HG02610 (cell line): ENCODE data around the gene CLEC11A.
"Not testable (repeated sequence)": the region's sequence is repeated elsewhere in the genome, so short reads cannot be mapped to it uniquely, and the experiment has no call there.

Source experiments
- ATAC-seq: cut with Tn5 transposase; IDR thresholded peaks from one replicate; pipeline ENCODE4 v1.9.1; 2021; ENCODE audit warnings: mild to moderate bottlenecking, moderate library complexity; ENCODE audit not compliant: unreplicated experiment

Gene CLEC11A

DNA sequence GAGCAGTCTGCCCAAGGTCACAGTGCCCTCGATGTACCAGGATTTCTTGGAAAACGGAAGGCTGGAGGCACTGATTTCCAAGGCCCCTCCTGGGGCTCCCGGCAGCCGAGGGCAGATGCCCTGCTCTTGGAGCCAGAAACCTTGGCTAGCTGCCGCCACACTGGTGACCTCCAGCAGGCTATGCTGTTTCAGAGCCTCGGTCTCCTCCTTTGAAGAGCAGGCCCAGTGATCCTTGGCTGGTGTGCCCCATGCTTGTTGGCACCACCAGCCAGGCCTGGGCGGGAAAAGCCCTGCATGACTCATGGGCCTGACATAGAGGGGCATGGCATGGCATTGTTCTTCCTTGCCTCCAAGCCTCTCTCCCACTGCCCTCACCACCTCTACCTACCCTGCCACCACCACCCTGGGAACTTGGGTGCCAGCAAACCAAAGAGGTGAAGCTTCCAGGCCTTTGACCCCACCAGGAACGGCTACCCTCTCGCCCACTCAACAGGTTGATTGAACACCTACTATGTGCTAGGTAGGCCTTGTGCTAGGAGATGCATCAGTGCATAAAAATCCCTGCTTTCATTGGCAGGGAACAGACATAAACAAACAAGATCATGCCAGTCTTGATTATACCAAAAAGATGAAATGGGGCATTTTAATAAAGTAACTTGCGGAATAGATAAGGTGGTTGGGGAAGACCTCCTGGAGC is 1.6 kb upstream of the CLEC11A start:
- no peak for ATAC-seq

DNA sequence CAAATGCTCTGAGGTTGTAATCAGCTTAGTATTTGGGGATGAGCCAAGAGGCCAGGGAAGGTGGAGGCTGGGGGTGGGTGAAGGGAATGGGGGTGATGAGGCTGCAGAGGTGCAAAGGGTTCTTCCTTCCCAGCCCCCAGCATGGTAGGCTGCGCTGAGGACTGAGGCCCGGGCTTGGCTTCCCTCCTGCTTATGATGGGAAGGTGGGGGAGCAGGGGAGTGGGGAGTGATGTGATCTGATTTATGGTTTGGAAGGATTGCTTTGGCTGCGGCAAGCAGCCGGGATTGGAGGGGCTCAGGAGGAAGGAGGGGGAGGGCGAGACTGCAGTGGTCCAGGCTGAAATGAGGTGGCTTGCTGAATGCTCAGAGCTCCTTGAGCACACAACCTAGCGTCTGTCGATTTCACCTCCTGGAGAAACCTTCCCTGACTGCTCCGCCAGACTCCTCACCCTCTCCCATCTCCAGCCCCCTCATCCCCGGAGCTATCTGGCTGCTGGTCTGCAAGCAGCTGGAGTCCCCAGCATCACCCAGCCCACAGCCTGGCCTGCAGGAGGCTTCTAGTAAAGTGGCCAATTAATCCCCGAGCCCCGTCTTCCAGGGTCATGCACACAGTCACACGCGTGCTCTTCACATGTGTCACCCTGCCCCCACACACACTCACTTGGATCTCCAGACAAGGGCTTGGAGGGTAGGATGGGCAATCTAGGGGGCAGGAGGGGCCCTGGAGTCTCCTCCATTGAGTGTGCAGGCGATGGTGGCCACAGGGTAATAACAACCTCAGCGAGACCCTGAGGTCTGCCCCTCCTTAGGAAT is 757 bp upstream of the CLEC11A start:
- ATAC-seq = no peak

DNA sequence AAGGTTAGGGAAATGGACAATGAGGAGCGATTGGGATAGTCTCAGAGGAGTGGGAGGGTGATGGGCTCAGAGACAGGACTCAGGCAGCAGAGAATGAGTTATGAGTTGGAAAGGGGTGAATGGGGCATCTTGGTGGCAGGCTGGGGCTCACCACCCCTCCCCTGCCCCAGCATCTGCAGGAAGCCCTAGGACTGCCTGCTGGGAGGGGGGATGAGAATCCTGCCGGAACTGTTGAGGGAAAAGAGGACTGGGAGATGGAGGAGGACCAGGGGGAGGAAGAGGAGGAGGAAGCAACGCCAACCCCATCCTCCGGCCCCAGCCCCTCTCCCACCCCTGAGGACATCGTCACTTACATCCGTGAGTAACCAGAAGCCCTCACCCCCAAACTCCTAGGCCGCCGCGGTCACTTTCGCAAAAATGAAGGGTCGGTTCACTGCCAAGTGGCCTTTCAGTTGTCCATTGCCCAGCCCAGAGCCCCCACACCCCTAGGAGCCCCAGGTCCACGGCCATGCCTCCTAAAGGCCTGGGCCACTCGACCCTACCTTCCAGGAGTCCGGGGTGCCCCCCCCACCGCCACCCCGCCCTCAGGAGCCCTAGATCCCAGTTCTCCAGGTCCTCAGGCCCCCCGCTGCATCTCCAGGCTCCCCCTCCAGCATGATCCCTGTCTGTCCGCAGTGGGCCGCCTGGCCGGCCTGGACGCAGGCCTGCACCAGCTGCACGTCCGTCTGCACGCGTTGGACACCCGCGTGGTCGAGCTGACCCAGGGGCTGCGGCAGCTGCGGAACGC is 764 bp downstream of the CLEC11A start:
- no peak for ATAC-seq

DNA sequence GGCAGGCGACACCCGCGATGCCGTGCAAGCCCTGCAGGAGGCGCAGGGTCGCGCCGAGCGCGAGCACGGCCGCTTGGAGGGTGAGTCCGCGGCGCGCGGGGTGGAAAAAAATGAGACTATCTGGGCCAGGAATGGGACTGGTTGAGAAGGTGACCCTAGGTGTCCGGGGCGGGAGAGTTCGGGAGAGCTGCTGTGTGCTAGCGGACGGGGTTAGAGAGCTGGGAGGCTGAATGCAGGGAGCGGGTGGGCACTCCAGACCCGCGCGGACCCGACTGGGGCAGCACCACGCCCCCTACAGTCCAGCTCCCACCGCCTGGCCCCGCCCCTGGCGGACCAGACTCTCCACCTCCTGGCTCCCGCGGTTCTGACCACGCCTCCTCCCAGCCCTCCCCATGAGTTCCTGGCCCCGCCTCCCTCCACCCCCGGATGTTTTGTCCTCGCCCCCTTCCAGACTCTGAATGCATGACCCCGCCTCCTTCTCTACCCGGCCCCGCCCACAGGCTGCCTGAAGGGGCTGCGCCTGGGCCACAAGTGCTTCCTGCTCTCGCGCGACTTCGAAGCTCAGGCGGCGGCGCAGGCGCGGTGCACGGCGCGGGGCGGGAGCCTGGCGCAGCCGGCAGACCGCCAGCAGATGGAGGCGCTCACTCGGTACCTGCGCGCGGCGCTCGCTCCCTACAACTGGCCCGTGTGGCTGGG is 1.5 kb downstream of the CLEC11A start:
- ATAC-seq = no peak

DNA sequence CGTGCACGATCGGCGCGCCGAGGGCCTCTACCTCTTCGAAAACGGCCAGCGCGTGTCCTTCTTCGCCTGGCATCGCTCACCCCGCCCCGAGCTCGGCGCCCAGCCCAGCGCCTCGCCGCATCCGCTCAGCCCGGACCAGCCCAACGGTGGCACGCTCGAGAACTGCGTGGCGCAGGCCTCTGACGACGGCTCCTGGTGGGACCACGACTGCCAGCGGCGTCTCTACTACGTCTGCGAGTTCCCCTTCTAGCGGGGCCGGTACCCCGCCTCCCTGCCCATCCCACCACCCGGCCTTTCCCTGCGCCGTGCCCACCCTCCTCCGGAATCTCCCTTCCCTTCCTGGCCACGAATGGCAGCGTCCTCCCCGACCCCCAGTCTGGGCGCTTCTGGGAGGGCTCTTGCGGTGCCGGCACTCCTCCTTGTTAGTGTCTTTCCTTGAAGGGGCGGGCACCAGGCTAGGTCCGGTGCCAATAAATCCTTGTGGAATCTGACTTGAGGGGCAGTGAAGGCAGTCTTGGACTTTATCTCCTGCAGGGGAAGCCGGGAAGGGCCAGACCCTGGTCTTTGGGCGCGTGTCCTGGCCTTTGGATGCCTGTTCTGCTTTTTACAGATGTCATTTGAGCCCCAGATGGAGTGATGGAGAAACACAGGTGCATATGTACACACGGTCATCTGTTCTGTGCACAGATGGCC is 2.2 kb downstream of the CLEC11A start:
- ATAC-seq = no peak

DNA sequence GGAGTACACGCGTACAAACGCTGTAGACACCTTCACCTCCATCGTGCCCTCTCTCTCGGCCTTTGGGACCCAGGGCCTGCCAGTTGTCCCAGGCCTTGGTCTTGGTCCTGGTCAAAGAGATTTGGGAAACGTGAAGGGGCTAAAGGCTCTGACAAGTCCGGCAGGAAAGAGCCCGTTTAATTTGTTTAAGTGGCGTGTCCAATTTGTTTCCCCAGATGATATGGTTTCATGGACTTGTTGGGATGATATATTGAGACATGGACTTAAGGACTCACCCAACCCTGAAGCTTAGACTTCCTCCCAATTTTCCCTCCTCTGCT is 2.7 kb downstream of the CLEC11A start:
- no peak for ATAC-seq

DNA sequence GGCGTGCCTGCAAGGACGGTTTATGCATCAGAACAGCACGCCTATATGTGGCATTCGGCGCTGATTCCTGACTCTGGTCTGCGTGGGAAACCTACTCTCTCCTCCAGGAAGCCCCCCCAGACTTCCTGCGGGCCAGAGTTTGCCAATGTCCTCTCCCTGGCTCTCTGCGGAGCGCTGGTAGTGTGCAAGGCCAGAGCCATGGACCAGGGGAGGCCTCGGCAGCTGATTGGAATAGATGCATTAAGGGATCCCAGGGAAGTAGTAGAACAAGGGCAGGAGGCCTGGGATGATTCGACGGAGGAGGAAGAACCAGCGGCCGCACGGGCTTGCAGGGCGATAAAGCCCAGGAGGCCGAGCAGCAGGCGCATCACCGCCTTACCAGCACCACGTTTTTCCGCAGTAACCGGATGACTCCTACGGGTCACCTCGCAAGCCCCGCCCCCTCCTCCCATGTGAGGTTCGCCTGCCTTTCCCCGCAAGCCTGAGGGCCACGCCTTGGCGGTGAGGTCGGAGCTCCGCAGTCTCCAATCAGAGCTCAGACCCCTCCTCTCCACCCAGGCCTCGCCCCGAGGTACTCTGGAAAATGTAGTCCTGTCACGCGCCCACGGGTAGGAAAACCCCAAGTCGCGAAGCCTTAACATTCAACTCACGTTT is 5.0 kb downstream of the CLEC11A start:
- ATAC-seq = no peak

DNA sequence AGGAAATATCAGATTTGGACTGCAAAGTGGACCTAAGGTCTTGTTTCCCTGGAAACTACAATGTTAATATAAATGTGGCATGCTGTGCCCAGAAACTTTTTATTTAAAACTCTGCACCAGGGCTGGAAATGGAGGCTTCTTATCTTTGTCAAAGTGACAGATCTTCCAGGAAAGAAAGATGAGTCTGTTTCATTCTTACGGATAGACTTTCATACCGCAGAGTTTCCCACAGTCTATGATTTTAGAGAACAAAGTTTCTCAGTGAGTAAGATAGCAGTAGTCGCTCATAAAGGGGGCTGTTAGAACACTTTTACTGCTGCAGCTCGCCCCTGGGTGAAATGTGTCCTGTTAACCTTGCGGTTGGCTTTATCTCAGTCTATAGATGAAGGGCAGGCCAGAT is 6.7 kb downstream of the CLEC11A start:
- ATAC-seq = no peak

DNA sequence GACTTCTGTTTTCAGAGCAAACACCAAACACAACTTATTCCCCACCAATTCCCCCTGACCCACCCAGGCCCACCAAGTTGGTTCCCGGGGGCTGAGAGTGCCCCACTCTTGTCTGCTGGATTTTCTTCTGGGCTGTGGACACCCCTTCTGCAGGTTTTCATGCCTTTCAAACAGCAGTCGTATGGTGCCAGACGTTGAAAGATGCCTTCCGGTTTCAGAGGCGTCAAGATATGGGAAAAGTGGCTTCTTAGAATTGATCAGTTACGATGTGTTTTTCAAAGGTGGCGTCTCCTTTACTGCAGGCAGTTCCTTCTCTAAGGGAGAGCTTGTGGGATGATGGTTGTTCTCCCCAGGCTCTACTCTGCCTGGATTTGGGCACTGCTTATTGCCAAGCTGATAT is 12.7 kb downstream of the CLEC11A start:
- ATAC-seq = no peak

DNA sequence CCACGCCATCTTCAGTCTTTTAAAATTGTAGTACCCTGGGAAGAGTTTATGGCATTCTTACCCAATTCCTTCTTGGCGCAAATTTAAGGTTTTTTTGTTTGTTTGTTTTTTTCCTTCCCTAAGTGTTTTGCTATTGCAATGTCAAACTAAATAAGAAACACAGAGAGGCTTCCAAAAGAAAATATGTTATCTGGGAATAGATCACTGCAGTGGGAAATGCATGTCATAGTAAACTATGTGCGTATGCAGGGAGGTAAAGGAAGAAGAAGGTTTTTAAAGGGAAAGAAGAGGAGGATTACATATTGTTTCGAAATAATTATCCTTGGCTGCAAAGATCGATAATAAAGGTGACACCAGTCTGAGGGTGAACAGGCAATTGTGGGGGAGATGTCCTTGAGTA is 13.2 kb downstream of the CLEC11A start:
- ATAC-seq = no peak

DNA sequence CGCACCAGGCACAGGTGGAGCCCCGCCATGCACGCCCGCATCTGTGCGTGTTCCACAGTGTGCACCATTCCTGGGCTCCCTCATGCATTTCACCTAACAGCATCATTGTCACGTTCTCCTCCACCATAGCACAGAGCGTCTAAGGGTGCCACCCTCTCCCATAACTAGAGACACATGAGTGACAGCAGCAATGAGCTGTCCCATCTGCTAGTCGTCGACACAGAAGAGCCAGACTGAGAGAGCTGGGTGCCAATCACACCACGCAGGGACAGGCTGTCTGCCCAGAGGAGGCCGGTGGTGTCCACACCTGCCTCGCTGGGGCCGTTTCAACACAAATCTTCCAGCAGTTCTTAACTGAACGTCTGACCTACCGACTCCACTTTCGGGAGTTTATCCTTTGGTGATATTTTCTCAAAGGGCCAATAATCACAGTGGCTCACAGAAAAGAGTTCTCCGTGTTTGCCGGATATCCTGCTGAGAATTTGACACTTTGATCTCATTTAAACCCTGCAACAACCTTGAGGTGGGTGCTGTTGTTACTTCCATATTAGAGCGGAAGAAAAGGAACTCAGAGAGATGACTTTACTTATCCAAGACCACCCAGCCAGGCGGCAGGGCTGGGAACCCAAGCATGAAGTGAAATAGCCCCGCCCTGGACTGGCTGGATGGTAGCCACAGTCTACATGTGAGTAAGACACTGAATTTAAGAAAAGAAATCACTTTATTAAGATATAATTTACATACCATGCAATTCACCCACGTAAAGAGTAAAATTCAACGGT is 16.2 kb downstream of the CLEC11A start:
- no peak for ATAC-seq

DNA sequence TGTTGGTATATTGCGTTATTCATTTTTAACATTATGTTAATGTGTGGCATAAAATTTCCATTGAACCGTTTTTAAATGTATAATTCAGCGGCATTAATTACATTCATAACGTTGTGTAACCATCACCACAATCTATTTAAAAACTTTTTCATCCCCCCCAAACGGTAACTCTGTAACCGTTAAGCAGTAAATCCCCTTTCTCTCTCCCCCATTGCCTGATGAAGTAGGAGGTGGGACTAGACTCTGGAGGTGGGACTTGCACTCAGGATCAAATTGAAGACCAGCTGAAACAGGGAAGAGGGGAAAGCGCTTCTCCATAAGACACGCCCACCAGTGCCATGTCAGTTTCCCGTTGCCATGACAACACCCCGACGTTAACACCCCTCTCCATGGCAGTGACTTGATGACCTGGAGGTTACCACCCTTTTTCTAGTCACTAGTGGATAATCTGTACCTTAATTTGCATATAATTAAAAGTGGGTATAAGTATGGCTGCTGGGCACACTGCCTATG is 16.8 kb downstream of the CLEC11A start:
- ATAC-seq = no peak

DNA sequence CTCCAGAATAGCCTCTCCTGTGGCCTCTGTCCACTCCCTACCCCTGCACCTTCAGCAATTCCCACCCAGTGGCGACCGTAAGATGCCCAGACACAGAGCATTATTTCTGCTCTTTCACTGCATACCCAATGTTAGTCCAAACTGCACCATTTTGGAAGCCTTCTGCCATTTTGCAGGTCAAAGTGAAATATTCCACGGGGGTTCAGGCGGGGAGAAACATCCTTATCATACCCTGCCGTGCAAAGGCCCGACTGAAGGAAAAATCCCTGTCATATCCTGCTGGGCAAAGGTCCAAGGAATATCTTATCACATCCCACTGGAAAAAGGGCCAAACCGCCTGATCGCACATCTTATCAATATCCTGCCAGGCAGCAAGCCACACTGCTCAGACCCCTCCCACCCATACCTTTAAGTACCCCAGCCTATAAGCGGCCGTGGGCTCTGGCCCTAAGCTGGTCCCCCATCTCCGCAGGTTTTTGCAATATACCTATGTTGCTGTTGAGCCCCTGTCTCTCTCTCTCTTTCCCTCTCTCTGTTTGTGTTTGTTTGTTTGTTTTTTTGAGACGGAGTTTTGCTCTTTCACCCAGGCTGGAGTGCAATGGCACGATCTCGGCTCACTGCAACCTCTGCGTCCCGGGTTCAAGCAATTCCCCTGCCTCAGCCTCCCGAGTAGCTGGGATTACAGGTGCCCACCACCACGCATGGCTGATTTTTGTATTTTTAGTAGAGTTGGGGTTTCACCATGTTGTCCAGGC is 18.2 kb downstream of the CLEC11A start:
- no peak for ATAC-seq

DNA sequence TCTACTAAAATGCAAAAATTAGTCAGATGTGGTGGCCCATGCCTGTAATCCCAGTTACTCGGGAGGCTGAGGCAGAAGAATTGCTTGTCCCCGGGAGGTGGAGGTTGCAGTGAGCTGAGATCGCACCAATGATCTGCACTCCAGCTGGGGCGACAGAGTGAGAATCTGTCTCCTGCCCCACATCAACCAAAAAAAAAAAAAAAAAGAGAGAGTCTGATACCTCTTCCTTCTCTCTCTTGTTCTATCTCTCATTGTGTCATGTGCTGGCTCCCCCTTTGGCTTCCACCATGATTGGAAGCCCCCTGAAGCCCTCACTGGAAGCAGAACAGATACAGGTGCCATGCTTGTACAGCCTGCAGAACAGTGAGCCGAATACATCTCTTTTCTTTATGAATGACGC is 20.4 kb downstream of the CLEC11A start:
- ATAC-seq = no peak

DNA sequence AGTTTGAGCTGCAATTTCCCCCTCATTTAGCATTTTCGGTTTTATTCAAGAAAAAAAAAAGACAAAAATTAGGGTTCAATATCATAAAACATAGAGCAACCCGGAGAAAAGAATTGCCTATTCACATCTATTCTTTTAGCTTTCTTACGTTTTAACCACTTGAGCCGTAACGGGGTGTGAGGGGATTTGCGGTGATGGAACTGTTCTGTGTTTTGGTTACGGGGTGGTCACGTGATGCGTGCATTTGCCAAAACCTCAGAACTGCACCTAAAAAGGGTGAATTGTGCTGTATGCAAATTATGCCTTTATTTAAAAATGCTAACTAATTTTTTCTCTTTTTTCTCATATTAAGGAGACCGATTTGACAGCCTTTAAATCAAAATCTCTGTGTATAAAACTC is 22.1 kb downstream of the CLEC11A start:
- ATAC-seq = no peak

DNA sequence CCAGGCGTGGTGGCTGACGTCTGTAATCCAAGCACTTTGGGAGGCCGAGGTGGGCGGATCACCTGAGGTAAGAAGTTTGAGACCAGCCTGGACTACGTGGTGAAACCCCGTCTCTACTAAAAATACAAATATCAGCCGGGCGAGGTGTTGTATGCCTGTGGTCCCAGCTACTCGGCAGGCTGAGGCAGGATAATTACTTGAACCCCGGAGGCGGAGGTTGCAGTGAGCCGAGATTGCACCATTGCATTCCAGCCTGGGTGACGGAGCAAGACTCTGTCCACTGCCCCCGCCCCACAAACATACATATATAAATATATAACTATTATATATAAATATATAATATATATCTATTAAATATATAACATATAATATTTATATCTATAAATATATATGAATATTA is 24.0 kb downstream of the CLEC11A start:
- ATAC-seq = not testable (repeated sequence)

DNA sequence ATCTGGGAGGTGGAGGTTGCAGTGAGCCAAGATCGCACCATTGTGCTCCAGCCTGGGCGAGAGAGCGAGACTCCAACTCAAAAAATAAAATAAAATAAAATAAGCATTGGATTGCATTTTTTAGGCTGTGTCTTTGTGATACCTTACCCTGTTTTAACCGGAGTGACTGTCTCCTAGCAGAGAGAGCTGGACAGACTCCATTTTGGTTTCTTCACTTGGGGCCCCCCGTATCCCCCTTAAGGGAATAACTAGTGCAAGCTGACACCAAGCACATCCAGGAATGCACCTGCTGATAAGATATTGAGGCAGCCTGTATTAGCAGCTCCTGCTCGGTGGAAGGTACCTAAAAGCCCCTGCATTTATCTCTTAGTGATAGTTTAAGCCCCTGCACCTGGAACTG is 26.3 kb downstream of the CLEC11A start:
- no peak for ATAC-seq

DNA sequence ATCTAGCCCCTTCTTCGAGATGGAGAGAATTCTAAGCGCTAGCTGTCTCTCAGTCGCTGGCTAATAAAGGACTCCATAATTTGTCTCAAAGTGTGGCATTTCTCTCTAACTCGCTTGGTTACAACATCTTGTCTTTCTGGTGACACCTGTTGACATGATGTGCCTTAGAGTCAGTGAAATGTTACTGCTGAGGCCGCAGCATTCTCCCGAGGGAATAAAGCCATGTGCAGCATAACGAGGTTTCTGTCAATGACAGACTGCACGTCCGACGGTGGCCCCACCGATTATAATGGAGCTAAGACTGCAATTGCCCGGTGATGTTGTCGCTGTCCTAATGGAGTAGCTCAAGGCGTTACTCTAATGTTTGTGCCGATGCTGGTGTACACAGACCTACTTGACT is 26.8 kb downstream of the CLEC11A start:
- no peak for ATAC-seq

DNA sequence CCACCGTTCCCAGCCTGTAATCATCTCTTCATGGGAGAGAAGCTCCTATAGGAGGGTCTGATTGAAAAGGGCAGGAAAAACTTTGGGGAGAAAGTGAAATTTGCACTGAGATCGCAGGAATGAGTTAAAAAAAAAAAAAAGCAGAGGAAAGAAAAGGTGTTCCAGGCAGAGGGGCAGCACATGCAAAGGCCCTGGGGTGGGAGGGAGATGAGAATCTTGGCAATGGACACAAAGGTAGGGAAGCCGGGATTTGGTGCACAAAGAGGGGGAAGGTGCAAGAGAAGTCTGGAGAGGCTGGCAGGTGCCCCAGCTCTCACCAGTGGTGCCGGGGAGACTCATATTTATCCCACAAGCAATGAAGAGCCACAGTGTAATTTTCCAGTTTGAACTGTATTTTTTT is 30.7 kb downstream of the CLEC11A start:
- ATAC-seq = no peak
